KMS-11 (cell line): ENCODE results near the gene ALOXE3.

Source experiments
- H2AFZ ChIP-seq: fragments of 200-600 bp; sonication (generic); 2 replicates; pipeline ENCODE4 v1.6.1; 2016; ENCODE audit warnings: antibody characterized with exemption, mixed run types, low read depth
- H3K27ac ChIP-seq: fragments of 200-600 bp; sonication (generic); 2 replicates; pipeline ENCODE4 v1.6.1; 2016; ENCODE audit warnings: mild to moderate bottlenecking, mixed run types
- H3K27me3 ChIP-seq: fragments of 200-600 bp; sonication (generic); 2 replicates; pipeline ENCODE4 v1.6.1; 2017; ENCODE audit warnings: mild to moderate bottlenecking, low read depth, mixed run types, moderate library complexity; ENCODE audit not compliant: insufficient read depth
- H3K36me3 ChIP-seq: fragments of 200-600 bp; sonication (generic); 2 replicates; pipeline ENCODE4 v1.6.1; 2017; ENCODE audit warnings: mild to moderate bottlenecking, mixed run types; ENCODE audit not compliant: insufficient read depth
- H3K4me1 ChIP-seq: fragments of 200-600 bp; sonication (generic); 2 replicates; pipeline ENCODE4 v1.6.1; 2016; ENCODE audit warnings: mild to moderate bottlenecking, low read depth, mixed run types; ENCODE audit not compliant: poor library complexity, severe bottlenecking
- H3K4me2 ChIP-seq: fragments of 200-600 bp; sonication (generic); 2 replicates; pipeline ENCODE4 v1.7.0; 2016; ENCODE audit warnings: mild to moderate bottlenecking, mixed run types
- H3K4me3 ChIP-seq: fragments of 200-600 bp; sonication (generic); IDR thresholded peaks from 2 replicates; pipeline ENCODE4 v1.6.1; 2017; ENCODE audit warnings: low read depth, low read length, mixed read lengths; ENCODE audit not compliant: insufficient read depth
- H3K79me2 ChIP-seq: fragments of 200-600 bp; sonication (generic); 2 replicates; pipeline ENCODE4 v1.6.1; 2016; ENCODE audit warnings: low read depth, mixed run types; ENCODE audit not compliant: insufficient read depth
- H3K9ac ChIP-seq: fragments of 200-600 bp; sonication (generic); 2 replicates; pipeline ENCODE4 v1.6.1; 2016; ENCODE audit warnings: mild to moderate bottlenecking, mixed run types
- H4K20me1 ChIP-seq: fragments of 200-600 bp; sonication (generic); 2 replicates; pipeline ENCODE4 v1.6.1; 2016; ENCODE audit warnings: mild to moderate bottlenecking, mixed run types; ENCODE audit not compliant: insufficient read depth
- CTCF ChIP-seq: fragments of 200-600 bp; sonication (generic); conservative IDR thresholded peaks from 2 replicates; pipeline ENCODE4 v1.6.1; 2017; ENCODE audit warnings: low read depth, mild to moderate bottlenecking, antibody characterized with exemption, low read length, moderate library complexity, mixed read lengths

Gene ALOXE3

GRCh38 chr17:8163978-8164814 is 45.9 kb upstream of the ALOXE3 start:
- H3K9ac ChIP-seq = no peak overlapping the region

GRCh38 chr17:8162997-8163977 is 45.0 kb upstream of the ALOXE3 start:
- Histone ChIP-seq H3K27me3 (no peaks in the 10 kb centered on the region), H3K4me1 (no peaks in the 10 kb centered on the region), H3K9ac (peak overlapping the region; percentile 64; the same call in 1 of the 2 replicates), H4K20me1 (no peaks in the 10 kb centered on the region), H3K36me3 (no peaks in the 10 kb centered on the region), H2AFZ (no peak overlapping the region), H3K27ac (no peak overlapping the region), H3K4me2 (no peak overlapping the region), H3K4me3 (no peak overlapping the region), H3K79me2 (no peaks in the 10 kb centered on the region)
- TF ChIP-seq CTCF = no peak

More at GRCh38 chr17:8163978-8164814, 45.9 kb upstream of the ALOXE3 start:
- H4K20me1 ChIP-seq = no peaks in the 10 kb centered on the region
- TF ChIP-seq CTCF = no peak
- H3K4me3 ChIP-seq = no peak overlapping the region
- no peaks in the 10 kb centered on the region for H3K79me2 ChIP-seq
- H3K4me2 ChIP-seq = no peak overlapping the region
- H3K4me1 ChIP-seq = no peaks in the 10 kb centered on the region
- no peaks in the 10 kb centered on the region for H3K36me3 ChIP-seq
- H3K27ac ChIP-seq = no peak overlapping the region
- H3K27me3 ChIP-seq = no peaks in the 10 kb centered on the region
- H2AFZ ChIP-seq = no peak overlapping the region

GRCh38 chr17:8162233-8162996 is 44.1 kb upstream of the ALOXE3 start, which contains the start of gene VAMP2:
TSS of gene VAMP2 (minus strand) at chr17:8162948. CDS start at chr17:8162879, 69 bp downstream.
- no peak within 1 kb of the TSS for H2AFZ ChIP-seq
- H3K36me3 ChIP-seq = no peaks in the 10 kb centered on the region
- peak within 1 kb of the TSS; percentile 64 for H3K9ac ChIP-seq
- no peak within 1 kb of the TSS for H3K4me3 ChIP-seq
- no peaks in the 10 kb centered on the region for H3K4me1 ChIP-seq
- H3K27ac ChIP-seq = peak within 1 kb of the TSS; percentile 26; the same call in 1 of the 2 replicates
- H3K27me3 ChIP-seq = no peaks in the 10 kb centered on the region
- TF ChIP-seq CTCF = no peak
- no peaks in the 10 kb centered on the region for H4K20me1 ChIP-seq
- no peaks in the 10 kb centered on the region for H3K79me2 ChIP-seq
- H3K4me2 ChIP-seq = peak within 1 kb of the TSS; percentile 29; the same call in 1 of the 2 replicates
